ENCODE results near the gene DGKZ.
A peak's percentile ranks its signal among the peaks of the same experiment; 100 is the strongest.

Gene DGKZ

DNA sequence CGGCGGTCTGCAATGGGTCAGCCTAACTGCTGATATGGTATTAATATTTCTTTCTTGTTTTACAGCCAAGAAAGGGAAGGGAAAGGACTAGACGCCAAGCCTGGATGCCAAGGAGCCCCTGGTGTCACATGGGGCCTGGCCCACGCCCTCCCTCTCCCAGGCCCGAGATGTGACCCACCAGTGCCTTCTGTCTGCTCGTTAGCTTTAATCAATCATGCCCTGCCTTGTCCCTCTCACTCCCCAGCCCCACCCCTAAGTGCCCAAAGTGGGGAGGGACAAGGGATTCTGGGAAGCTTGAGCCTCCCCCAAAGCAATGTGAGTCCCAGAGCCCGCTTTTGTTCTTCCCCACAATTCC, 36.1 kb downstream of the DGKZ start:
- DNase-seq = no peak

DNA sequence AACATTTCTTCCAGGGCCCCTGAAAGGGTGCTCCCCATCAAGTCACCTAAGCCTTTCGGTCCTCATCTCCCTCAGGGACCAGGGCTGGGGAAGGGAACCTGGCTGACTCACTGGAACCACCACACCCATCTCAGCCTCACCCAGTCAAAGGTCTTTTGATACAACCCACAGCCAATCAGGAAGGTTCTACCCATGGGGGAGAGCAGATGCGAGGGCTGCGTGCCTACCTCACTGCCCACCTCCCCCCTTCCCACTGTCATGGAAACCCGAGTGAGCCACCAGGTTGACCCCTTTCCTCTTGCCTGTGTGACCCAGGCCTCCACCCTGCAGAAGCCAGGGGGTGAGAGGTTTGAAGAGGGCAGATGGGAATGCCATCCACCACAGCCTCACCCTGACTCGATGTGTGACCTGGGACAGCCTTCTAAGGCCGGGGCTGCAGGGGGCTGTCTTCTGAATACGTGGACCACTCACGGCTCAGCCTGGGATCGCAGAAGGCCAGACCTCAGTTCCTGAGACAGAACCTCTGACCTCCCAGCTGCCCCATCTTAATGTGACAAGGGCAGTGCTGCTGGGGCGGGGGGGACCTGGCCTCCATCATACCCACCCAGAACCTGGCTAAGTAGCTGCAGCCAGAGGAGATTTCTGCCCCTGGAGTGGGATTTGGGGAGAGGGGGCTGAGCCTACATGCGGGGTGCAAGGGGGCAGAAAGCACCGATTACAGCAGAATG, 36.9 kb downstream of the DGKZ start:
- no peak for DNase-seq

- DNase-seq = no peak
Measured at GRCh38 chr11:46385169-46386004, 38.1 kb downstream of the DGKZ start.

- DNase-seq = no peak
Measured at GRCh38 chr11:46386005-46386578, 38.8 kb downstream of the DGKZ start.

GRCh38 chr11:46386674-46387073, 39.4 kb downstream of the DGKZ start:
- no peak for DNase-seq

DNA sequence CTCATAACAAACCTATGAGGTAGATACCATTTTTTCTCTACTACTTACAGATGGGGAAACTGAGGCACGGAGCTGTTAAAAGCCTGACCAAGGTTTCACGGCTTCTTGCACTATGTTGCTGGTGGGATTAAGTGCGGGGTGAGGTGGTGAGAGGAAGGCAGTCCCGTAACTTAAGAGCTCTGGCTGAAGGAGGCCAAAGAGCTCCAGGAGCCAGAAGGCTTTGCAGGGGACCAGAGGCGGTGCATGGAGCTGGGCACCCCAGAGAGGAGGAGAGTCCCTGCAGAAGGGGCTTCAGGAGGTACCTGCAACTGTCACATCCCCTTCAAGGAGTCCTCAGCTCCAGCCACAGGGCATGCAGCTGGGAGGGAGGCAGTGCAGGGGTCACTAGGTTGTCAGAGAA, 40.2 kb downstream of the DGKZ start:
- DNase-seq = no peak

GRCh38 chr11:46387919-46388618, 40.8 kb downstream of the DGKZ start:
- no peak for DNase-seq

DNA sequence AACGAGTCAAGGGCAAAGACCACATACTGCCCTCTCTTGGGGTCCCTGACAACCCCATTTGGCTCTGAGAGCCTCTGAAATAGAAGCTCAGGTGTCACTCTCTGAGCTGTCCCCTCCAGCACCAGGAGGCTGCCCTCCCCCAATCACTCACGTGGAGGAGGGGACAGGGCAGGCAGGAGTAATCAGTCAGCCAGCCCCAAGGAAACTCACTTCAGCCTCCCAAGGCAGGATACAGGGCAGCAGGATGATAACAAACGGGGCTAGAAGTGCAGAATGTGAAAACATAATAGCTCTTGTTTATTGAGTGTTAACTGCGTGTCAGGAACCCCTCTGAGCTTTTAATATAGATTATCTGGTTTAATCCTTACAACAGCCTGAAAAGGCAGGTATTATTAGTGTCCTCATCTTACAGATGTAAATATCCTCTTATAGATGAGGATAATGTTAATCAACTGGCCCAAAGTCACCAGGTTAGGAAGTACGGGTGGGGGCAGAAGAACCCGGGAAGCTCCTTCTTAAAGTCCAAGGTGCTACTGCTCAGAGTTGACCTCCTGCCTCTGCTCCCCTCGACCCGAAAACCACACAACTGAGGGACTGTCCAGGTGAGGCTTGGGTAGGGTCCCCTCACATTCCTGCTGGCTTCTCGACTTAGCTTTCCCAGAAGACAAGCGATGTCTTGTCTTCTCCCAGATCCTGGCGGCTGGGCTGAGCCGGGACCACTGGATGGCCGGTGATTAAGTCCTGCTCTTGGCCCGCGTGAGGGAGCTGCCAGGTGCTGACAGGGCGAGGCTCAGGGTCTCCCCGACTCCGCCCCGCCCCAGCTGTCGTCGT, 41.6 kb downstream of the DGKZ start:
- DNase-seq = no peak

DNA sequence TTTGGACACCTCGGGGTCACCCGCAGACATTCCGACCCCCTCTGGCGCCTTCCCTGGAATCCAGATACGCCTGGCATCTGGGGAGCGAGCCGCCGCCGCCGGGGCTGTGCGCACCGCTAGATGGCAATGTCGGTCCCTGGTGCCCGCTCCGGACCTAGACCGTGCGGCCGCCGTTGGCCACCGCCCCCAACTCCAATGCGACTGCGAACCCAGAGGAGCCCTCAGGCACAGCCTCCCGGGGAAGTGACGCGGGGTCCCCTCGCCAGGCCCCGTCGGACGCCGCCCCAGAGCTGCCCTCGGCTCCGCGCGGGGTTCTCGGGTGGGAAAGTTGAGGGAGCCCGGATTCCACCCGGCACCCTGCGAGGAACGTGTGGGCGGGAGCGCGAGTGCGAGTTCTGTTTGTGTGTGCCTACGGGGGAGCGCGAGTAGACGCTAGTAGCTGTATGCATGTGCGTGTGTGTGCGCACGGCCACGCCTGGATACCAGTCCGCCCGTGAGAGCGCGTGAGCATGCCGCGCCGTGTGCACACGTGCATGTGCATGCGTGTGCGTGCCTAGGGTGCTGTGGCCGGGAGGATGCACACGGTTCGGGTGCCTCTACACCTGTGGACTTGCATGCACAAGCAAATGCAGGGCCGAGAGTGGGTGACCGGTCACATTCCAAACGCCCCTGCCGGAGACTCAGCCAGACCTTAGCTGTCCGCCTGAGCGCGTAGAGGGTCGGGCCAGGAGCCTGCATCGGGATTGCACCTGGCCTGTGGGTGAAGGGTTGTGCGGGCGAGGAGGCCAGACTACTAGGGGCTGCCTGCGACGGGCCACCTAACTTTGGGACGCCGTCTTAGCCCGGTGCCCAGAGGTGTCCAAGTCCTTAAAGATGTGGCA, 42.4 kb downstream of the DGKZ start:
- DNase-seq = peak; percentile 30

- no peak for DNase-seq
Measured at GRCh38 chr11:46390331-46391171, 43.3 kb downstream of the DGKZ start.

DNA sequence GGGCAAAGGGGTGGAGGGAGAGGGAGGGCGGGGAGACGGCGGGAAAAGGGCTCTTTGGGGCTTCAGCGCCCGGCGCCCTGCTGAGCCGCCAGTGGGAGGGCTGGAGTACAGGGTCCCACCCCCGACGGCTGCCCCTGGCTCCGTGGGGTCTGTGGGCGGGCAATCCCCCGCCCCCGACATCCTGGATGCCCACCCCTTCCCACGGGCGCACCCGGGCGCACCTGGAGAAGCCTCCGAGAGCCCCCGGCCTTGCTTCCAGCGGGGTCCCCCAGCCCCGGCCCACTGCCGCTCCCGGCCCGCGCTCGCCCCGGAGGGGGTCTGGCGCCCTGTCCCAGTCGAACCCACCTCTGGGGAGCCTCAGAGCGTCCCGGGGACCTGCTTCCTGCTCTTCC, 43.9 kb downstream of the DGKZ start:
- no peak for DNase-seq

DNA sequence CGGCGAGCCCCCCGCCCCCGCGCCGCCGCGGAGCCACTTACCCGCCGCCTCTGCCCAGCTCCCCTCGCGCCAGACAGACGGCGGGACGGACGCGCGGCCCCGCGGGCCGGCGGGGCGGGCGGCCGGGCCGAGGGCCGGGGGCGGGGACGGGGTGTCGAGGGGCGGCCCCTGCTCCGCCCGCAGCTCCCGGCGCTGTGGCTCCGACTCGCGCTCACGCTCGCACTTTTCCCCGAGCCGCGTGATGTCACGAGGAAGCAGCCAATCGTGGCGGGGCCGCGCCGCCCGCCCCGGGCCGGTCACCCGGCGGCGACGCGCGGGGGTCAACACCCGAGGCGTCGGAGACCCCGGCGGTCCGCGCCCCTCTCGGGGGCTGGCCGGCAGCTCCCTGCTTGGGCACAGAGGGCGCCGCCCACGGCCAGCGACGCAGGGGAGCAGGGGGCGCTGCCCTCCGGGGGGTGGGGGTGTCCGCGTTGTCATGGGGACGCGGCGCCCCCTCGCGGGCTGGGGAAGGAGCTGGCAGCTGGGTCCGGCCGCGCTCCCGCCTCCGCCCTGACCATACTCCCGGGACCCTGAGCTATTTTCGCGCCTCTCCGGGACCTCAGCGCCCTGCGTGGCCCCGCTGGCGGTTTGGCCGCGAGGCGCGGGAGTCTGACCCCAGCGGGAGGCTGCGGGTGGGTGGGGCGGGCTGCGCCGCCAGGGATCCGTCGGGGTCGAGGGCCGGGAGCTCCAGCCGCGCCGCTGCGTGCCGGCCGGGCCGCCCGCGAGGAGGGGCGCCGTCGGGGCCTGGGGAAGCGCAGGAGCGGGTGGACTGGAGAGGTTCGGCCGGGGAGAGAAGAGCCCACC, 44.5 kb downstream of the DGKZ start, which contains the start of gene CHRM4:
Gene CHRM4 (minus strand): TSS at position 199 of the 843 bp plus-strand sequence. CDS start 5,219 bp downstream, outside the sequence.
- DNase-seq = no peak

DNA sequence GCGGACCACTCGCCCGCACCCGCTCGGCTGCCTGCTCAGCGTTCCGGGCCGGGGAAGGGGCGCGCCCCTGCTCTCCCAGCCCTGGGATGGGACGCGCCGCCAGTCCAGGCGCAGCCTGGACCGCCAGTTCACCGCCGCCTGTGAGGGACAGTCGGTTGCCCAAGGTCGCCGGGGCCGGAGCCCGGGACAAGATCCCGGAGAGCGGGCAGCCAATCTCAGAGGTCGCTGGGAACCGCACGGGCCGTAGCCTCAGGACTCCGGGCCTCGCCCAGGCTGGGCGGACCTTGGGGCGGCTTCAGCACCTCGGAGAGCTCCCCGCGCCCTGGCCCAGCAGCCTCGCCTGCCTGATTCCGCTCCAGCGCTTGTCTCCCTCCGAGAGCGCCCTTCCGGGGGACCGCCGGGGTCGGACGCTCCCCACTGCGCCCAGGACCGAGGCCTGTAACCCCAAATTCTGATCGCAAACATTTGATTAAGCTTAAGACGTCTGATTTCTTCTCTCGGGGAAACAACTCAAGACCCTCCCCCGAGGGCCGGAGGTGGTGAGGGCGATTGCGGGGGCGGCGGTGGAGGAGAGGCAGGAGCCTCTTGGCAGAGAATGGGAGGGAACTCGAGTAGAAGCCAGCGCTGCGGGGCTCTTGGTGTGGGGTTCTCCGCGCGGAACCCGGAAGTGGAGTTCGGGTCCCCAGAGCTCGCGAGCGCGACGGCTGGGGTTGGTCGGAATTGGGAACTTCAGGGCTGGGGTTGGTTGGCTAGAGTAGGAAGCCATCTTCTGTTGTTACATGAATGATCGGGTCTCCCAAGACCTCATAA, 45.4 kb downstream of the DGKZ start:
- DNase-seq = peak; percentile 80

DNA sequence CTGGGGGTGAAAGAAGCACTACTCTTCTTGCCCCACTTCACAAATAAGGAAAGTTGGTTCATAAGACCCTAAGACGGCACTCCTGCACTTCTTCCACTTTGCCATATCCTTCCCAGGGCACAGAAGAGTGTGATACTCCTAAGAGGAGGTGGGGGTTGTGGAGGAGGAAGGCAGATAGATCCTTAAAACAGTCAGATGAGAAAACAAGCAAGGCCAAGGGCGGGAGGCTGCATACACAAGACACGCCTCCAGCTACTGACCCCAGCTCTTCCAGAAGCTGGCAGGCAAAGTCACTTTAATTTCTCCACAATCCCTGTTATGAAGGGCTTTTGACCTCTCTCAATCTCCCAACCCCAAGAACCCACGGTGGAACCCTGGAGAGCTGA, 46.0 kb downstream of the DGKZ start:
- DNase-seq = no peak

GRCh38 chr11:46393759-46394158, 46.5 kb downstream of the DGKZ start:
- DNase-seq = no peak

- no peak for DNase-seq
Measured at GRCh38 chr11:46397526-46397925, 50.3 kb downstream of the DGKZ start.

DNA sequence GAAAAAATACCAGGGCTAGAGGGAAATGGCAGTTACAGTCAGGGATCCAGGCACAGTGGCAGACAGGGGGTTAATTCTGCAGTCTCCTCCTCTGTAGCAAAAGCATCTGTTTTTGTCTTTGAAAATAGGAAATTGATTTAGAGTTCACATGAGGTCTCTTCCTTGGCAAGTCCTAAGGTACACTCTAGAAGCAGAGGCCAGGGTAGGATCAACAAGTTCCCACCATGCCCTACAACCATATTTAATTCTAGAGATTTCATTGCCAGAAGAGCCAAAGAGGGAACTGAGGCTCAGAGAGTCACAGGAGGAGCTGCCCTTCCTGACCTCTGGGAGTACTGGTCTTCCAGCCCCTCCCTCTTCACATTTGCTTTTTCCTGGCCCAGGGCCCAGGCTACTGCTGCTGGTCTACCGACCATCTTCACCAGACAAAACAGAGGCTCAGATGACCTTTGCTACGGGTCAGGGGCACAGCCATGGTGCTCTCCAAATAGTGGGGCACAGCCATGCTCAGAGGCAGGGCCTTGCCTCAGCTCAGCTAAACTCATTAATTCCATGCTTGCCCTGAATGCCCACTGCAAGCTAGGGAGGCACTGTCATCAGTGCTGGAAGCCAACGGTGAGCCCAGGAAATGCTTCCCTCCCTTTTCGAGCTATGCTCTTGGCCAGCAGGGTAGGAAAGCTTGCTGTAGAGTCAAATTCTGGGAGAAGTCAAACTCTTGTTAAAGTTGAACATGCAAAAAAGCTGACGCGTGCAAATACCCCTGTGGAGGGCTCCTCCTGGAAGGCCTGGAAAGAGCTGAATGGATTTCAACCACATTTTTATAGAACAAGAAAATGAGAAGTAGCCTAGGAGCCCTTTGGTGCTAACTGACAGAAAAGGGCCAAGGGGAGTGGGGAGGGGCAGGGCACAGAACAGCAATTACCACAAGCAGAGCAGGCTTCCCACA, 56.0 kb downstream of the DGKZ start:
- no peak for DNase-seq
